ENCODE results near the gene P4HB. TPM values are rescaled to one million over a fixed set of nuclear protein-coding genes. Genes with fewer than 3 reads are reported as not detected.

The P4HB gene
- total RNA-seq, 4 donors from 2014 or later: 385 to 594 (median 472) TPM

- Histone ChIP-seq H3K9me3 (no peaks in the 10 kb centered on the region), H3K27ac (no peak overlapping the region), H3K36me3 (peaks cover 2 to 78% (median 4%) of the 10 kb centered on the region in 3 donors), H3K4me1 (peaks cover 0 to 18% (median 9%) of the 10 kb centered on the region in 4 donors), H3K27me3 (peaks cover 0 to 8% of the 10 kb centered on the region in 2 donors), H3K4me3 (no peak overlapping the region)
- no peak for DNase-seq (ENCODE audit: low spot score in 2 of 2)
- 91 to 93% methylated on average over 18 to 24 of the region's 24 CpGs for WGBS, 2 donors
- TF ChIP-seq POLR2A (IDR thresholded peaks at IDR 0.05): no peak
- TF ChIP-seq EP300 (IDR thresholded peaks at IDR 0.05): no peak
- TF ChIP-seq CTCF (IDR thresholded peaks at IDR 0.05): no peak
These were observed 43.7 kb upstream of the P4HB start for GRCh38 chr17:81903896-81904599.

- Histone ChIP-seq H3K27me3 (peaks cover 0 to 8% of the 10 kb centered on the region in 2 donors), H3K9me3 (no peaks in the 10 kb centered on the region), H3K27ac (peak overlapping the region in 1 of 4 donors; percentile 72), H3K4me3 (no peak overlapping the region), H3K36me3 (peaks cover 2 to 78% (median 4%) of the 10 kb centered on the region in 3 donors), H3K4me1 (peaks cover 0 to 18% (median 9%) of the 10 kb centered on the region in 4 donors)
- DNase-seq (ENCODE audit: low spot score in 2 of 2): no peak
- TF ChIP-seq POLR2A (IDR thresholded peaks at IDR 0.05) (no peak), EP300 (IDR thresholded peaks at IDR 0.05) (no peak), CTCF (IDR thresholded peaks at IDR 0.05) (no peak)
- 93 to 98% methylated on average over 3 to 6 of the region's 10 CpGs for WGBS, 2 donors
These were observed 43.1 kb upstream of the P4HB start for GRCh38 chr17:81903415-81903831.

GRCh38 chr17:81902653-81903414, 42.5 kb upstream of the P4HB start:
- no peaks in the 10 kb centered on the region for H3K9me3 ChIP-seq
- H3K4me1 ChIP-seq: peaks cover 0 to 18% (median 9%) of the 10 kb centered on the region in 4 donors
- WGBS, 2 donors: 23 to 25% methylated on average over 15 to 29 of the region's 47 CpGs
- DNase-seq (ENCODE audit: low spot score in 2 of 2): no peak
- H3K27ac ChIP-seq: peak overlapping the region in 2 of 4 donors; percentile 17 to 72
- H3K36me3 ChIP-seq: peaks cover 2 to 78% (median 4%) of the 10 kb centered on the region in 3 donors
- peak overlapping the region in 3 of 4 donors; percentile 15 to 51 (median 23) for H3K4me3 ChIP-seq
- peaks cover 0 to 8% of the 10 kb centered on the region in 2 donors for H3K27me3 ChIP-seq
- no peak for TF ChIP-seq EP300 (IDR thresholded peaks at IDR 0.05)
- TF ChIP-seq POLR2A (IDR thresholded peaks at IDR 0.05): no peak

- H3K27me3 ChIP-seq: peaks cover 0 to 8% of the 10 kb centered on the region in 2 donors
- no peaks in the 10 kb centered on the region for H3K9me3 ChIP-seq
- H3K4me3 ChIP-seq: peak within 1 kb of the TSS; percentile 15 to 51 (median 20)
- peaks cover 2 to 78% (median 4%) of the 10 kb centered on the region in 3 donors for H3K36me3 ChIP-seq
- WGBS, 2 donors: 1% methylated on average over 30 of the region's 79 CpGs; no CpG with 5 or more reads in 1 of the 2 donors
- DNase-seq (ENCODE audit: low spot score in 2 of 2): no peak
- TF ChIP-seq POLR2A (IDR thresholded peaks at IDR 0.05): no peak
- no peak for TF ChIP-seq CTCF (IDR thresholded peaks at IDR 0.05)
- TF ChIP-seq EP300 (IDR thresholded peaks at IDR 0.05): no peak
- H3K27ac ChIP-seq: peak within 1 kb of the TSS in 2 of 4 donors; percentile 17 to 72
- peaks cover 0 to 18% (median 9%) of the 10 kb centered on the region in 4 donors for H3K4me1 ChIP-seq
These were observed 41.8 kb upstream of the P4HB start, which contains the start of gene NPB for GRCh38 chr17:81902023-81902652. TSS of gene NPB (plus strand) at chr17:81902238. CDS start at chr17:81902278, 40 bp downstream.

Measured in tibial nerve (tissue), 4 donors.